Liver (tissue), 3 donors: Measurements from ENCODE around the gene MEF2D.

Source experiments
- GABPA ChIP-seq, 2 donors: IDR thresholded peaks in 1 of 2; conservative IDR thresholded peaks in 1 of 2; 2 replicates each; pipeline ENCODE4 v1.6.1; 2016; ENCODE audit warnings: antibody characterized with exemption in 2 of 2, mild to moderate bottlenecking in 1 of 2, moderate library complexity in 1 of 2
- HNF4G ChIP-seq: IDR thresholded peaks from 2 replicates; pipeline ENCODE4 v1.6.1; 2016; ENCODE audit warnings: antibody characterized with exemption
- TAF1 ChIP-seq: conservative IDR thresholded peaks from 2 replicates; pipeline ENCODE4 v1.6.1; 2016; ENCODE audit warnings: antibody characterized with exemption, mild to moderate bottlenecking
- TF ChIP-seq, protein P1 (sequence below): fragments of 150-350 bp; IDR thresholded peaks from 2 replicates; pipeline ENCODE4 v1.5.1; 2017; ENCODE audit warnings: improper control_type of control experiment, low read depth, low read length; ENCODE audit not compliant: missing input control
- TF ChIP-seq, protein P2 (sequence below): IDR thresholded peaks from 2 replicates; pipeline ENCODE4 v1.6.1; 2016; ENCODE audit warnings: antibody characterized with exemption
- TF ChIP-seq, protein P3 (sequence below): IDR thresholded peaks from 2 replicates; pipeline ENCODE4 v1.6.1; 2016; ENCODE audit warnings: antibody characterized with exemption
- donor health status: healthy.
- donor health status: healthy.

DNA sequence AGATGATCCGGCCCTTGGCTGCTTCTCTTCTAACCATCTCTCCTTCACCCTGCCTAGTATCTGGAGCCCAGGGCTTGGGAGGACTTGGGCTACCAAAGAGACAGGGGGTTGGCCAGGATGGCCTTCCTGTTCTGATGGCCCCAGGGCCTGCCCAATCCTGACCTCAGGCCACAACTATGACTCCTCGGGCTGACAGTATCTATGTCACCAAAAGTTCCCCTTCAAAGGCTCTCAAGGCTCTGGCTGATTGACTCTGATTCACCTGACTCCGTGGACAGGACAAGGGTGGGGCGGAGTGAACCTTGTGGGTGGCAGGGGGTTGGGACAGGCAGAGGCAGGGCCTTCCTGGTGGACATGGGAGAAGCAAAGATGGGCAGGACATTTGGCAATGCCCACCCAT, 12.7 kb downstream of the MEF2D start:
- TF ChIP-seq GABPA (IDR thresholded peaks at IDR 0.05 in 1 of 2, conservative IDR thresholded peaks at IDR 0.05 in 1 of 2) (no peak), TAF1 (no peak), HNF4G (no peak)
- TF ChIP-seq, protein P1, sequence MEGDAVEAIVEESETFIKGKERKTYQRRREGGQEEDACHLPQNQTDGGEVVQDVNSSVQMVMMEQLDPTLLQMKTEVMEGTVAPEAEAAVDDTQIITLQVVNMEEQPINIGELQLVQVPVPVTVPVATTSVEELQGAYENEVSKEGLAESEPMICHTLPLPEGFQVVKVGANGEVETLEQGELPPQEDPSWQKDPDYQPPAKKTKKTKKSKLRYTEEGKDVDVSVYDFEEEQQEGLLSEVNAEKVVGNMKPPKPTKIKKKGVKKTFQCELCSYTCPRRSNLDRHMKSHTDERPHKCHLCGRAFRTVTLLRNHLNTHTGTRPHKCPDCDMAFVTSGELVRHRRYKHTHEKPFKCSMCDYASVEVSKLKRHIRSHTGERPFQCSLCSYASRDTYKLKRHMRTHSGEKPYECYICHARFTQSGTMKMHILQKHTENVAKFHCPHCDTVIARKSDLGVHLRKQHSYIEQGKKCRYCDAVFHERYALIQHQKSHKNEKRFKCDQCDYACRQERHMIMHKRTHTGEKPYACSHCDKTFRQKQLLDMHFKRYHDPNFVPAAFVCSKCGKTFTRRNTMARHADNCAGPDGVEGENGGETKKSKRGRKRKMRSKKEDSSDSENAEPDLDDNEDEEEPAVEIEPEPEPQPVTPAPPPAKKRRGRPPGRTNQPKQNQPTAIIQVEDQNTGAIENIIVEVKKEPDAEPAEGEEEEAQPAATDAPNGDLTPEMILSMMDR = no peak
- TF ChIP-seq, protein P2, sequence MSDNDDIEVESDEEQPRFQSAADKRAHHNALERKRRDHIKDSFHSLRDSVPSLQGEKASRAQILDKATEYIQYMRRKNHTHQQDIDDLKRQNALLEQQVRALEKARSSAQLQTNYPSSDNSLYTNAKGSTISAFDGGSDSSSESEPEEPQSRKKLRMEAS = no peak
- TF ChIP-seq, protein P3, sequence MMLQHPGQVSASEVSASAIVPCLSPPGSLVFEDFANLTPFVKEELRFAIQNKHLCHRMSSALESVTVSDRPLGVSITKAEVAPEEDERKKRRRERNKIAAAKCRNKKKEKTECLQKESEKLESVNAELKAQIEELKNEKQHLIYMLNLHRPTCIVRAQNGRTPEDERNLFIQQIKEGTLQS = no peak
